Endothelial cell (in vitro differentiated cells): ENCODE measurements around the gene ELOVL5. TPM values are rescaled to one million over a fixed set of nuclear protein-coding genes. Genes with fewer than 3 reads are reported as not detected.
A peak's percentile ranks its signal among the peaks of the same experiment; 100 is the strongest.
"Not testable (repeated sequence)": the region's sequence is repeated elsewhere in the genome, so short reads cannot be mapped to it uniquely, and the experiment has no call there.

Experiments
- DNase-seq: peaks from one replicate; pipeline ENCODE4 v3.0.0; 2021; ENCODE audit warnings: low spot score
- H3K27ac Mint-ChIP-seq: one replicate; pipeline ENCODE4 v1.8.0; 2021; ENCODE audit warnings: mixed read lengths, inconsistent platforms; ENCODE audit not compliant: unreplicated experiment
- H3K27me3 Mint-ChIP-seq: one replicate; pipeline ENCODE4 v1.8.0; 2021; ENCODE audit warnings: mild to moderate bottlenecking, moderate library complexity, mixed read lengths, inconsistent platforms; ENCODE audit not compliant: unreplicated experiment
- H3K36me3 Mint-ChIP-seq: one replicate; pipeline ENCODE4 v1.8.0; 2021; ENCODE audit warnings: mild to moderate bottlenecking, low read depth, mixed read lengths, inconsistent platforms; ENCODE audit not compliant: unreplicated experiment
- H3K4me1 Mint-ChIP-seq: one replicate; pipeline ENCODE4 v1.8.0; 2021; ENCODE audit warnings: mild to moderate bottlenecking, mixed read lengths, inconsistent platforms; ENCODE audit not compliant: unreplicated experiment
- H3K4me3 Mint-ChIP-seq: one replicate; pipeline ENCODE4 v1.8.0; 2021; ENCODE audit warnings: mild to moderate bottlenecking, mixed read lengths, inconsistent platforms; ENCODE audit not compliant: unreplicated experiment
- H3K9me3 Mint-ChIP-seq: one replicate; pipeline ENCODE4 v1.8.0; 2021; ENCODE audit warnings: mixed read lengths, inconsistent platforms; ENCODE audit not compliant: unreplicated experiment
- CTCF ChIP-seq: fragments of 200-600 bp; sonication (generic); IDR thresholded peaks from one replicate; pipeline ENCODE4 v1.5.0; 2021; ENCODE audit warnings: antibody characterized with exemption; ENCODE audit not compliant: unreplicated experiment
- total RNA-seq: library from RNA; stranded (reverse); fragmentation: NEBNext Ultra II Directional; extraction: Animal tissue kit (Norgen Biotek cat#: 25700); gene quantifications from one replicate; pipeline ENCODE4 v1.2.1, GENCODE V29; 2021; ENCODE audit not compliant: unreplicated experiment

Gene ELOVL5
- total RNA-seq, 1 donor from 2014 or later, result 163 TPM

- TF ChIP-seq CTCF, result no peak
- peaks cover 3% of the 10 kb centered on the region for H3K36me3 Mint-ChIP-seq
- no peak for DNase-seq
- peaks cover 5% of the 10 kb centered on the region for H3K27me3 Mint-ChIP-seq
- H3K9me3 Mint-ChIP-seq, result no peaks in the 10 kb centered on the region
- peak overlapping the region; percentile 80 for H3K27ac Mint-ChIP-seq
- peaks cover 26% of the 10 kb centered on the region for H3K4me1 Mint-ChIP-seq
- peak overlapping the region; percentile 97 for H3K4me3 Mint-ChIP-seq
Observed at GRCh38 chr6:53347250-53347920, 1.4 kb downstream of the ELOVL5 start.

- H3K27ac Mint-ChIP-seq, H3K9me3 Mint-ChIP-seq, DNase-seq, H3K36me3 Mint-ChIP-seq, H3K27me3 Mint-ChIP-seq: not testable (repeated sequence)
- H3K4me3 Mint-ChIP-seq, result peak overlapping the region; percentile 97
- peaks cover 32% of the 10 kb centered on the region for H3K4me1 Mint-ChIP-seq
Observed at GRCh38 chr6:53346049-53346448, 2.7 kb downstream of the ELOVL5 start.

- Mint-ChIP-seq H3K27me3 (peaks cover 5% of the 10 kb centered on the region), H3K4me3 (peak overlapping the region; percentile 26), H3K4me1 (peaks cover 32% of the 10 kb centered on the region), H3K27ac (peak overlapping the region; percentile 7), H3K9me3 (no peaks in the 10 kb centered on the region), H3K36me3 (peaks cover 3% of the 10 kb centered on the region)
- no peak for TF ChIP-seq CTCF
- DNase-seq, result no peak
Observed at GRCh38 chr6:53344969-53345368, 3.8 kb downstream of the ELOVL5 start.

GRCh38 chr6:53343092-53343491 lies 5.7 kb downstream of the ELOVL5 start:
- no peak for DNase-seq
- H3K4me1 Mint-ChIP-seq, result peaks cover 40% of the 10 kb centered on the region
- H3K27me3 Mint-ChIP-seq, result peaks cover 1% of the 10 kb centered on the region
- H3K4me3 Mint-ChIP-seq, result no peak overlapping the region
- TF ChIP-seq CTCF, result no peak
- no peak overlapping the region for H3K27ac Mint-ChIP-seq
- peaks cover 3% of the 10 kb centered on the region for H3K36me3 Mint-ChIP-seq
- H3K9me3 Mint-ChIP-seq, result no peaks in the 10 kb centered on the region

GRCh38 chr6:53342217-53342616 lies 6.5 kb downstream of the ELOVL5 start:
- H3K27ac Mint-ChIP-seq, result no peak overlapping the region
- no peaks in the 10 kb centered on the region for H3K9me3 Mint-ChIP-seq
- H3K4me1 Mint-ChIP-seq, result peaks cover 49% of the 10 kb centered on the region
- peaks cover 10% of the 10 kb centered on the region for H3K36me3 Mint-ChIP-seq
- DNase-seq, result no peak
- TF ChIP-seq CTCF, result no peak
- H3K4me3 Mint-ChIP-seq, result no peak overlapping the region
- peaks cover 5% of the 10 kb centered on the region for H3K27me3 Mint-ChIP-seq
